Lung (tissue), 12 donors: Measurements from ENCODE around the gene FIGLA. TPM values are rescaled to one million over a fixed set of nuclear protein-coding genes. Genes with fewer than 3 reads are reported as not detected.

ENCODE experiments used
- ATAC-seq: fragments of 200-7000 bp; cut with Tn5 transposase; one replicate; pipeline ENCODE4 v1.9.1; 2020; ENCODE audit warnings: moderate number of reproducible peaks; ENCODE audit not compliant: insufficient read depth, low FRiP score
- DNase-seq, 3 donors: peaks; one replicate each; pipeline ENCODE4 v3.0.0-alpha.2; 2013 to 2017
- H3K27ac ChIP-seq, 2 donors: one replicate each; pipeline ENCODE4 v1.5.1; 2013; ENCODE audit warnings: mild to moderate bottlenecking in 2 of 2, moderate library complexity in 2 of 2, control low read depth in 1 of 2, inconsistent platforms in 1 of 2, low read depth in 1 of 2, low read length in 1 of 2
- H3K27me3 ChIP-seq, 3 donors: one replicate each; pipeline ENCODE4 v1.5.1; 2013; ENCODE audit warnings: low read length in 2 of 3; ENCODE audit not compliant: control insufficient read depth in 3 of 3, insufficient read depth in 3 of 3
- H3K36me3 ChIP-seq, 4 donors: one replicate each; pipeline ENCODE4 v1.5.1; 2013; ENCODE audit warnings: low read length in 4 of 4, mild to moderate bottlenecking in 1 of 4, moderate library complexity in 1 of 4; ENCODE audit not compliant: control insufficient read depth in 4 of 4, insufficient read depth in 4 of 4
- H3K4me1 ChIP-seq, 5 donors: one replicate each; pipeline ENCODE4 v1.5.1; 2013; ENCODE audit warnings: low read length in 5 of 5, mild to moderate bottlenecking in 2 of 5, moderate library complexity in 1 of 5; ENCODE audit not compliant: control insufficient read depth in 5 of 5, insufficient read depth in 5 of 5
- H3K4me3 ChIP-seq: one replicate; pipeline ENCODE4 v1.5.1; 2013; ENCODE audit warnings: mild to moderate bottlenecking, control low read depth, moderate library complexity
- H3K9ac ChIP-seq, 2 donors: one replicate each; pipeline ENCODE4 v1.5.1; 2013; ENCODE audit warnings: low read length in 2 of 2, control low read depth in 1 of 2; ENCODE audit not compliant: insufficient read depth in 1 of 2
- H3K9me3 ChIP-seq, 4 donors: one replicate each; pipeline ENCODE4 v1.5.1; 2013; ENCODE audit warnings: low read length in 3 of 4, mild to moderate bottlenecking in 1 of 4, moderate library complexity in 1 of 4; ENCODE audit not compliant: control insufficient read depth in 4 of 4, insufficient read depth in 3 of 4
- WGBS, 2 donors: extraction: QIAGEN DNeasy Blood & Tissue Kit; methylation state at CpG; one replicate each; pipeline ENCODE4 v1.1.7; 2013; 5-methylcytosine and 5-hydroxymethylcytosine counted together
- polyA plus RNA-seq, 2 donors: library from polyadenylated mRNA; stranded (reverse); fragments of 200-250 nt; gene quantifications; one replicate each; pipeline ENCODE4 v1.2.1, GENCODE V29; 2013
- total RNA-seq, 2 donors: library from RNA; depleted of rRNA in 1 of 2; stranded (reverse); fragments of >200 nt in 1 of 2; gene quantifications; one replicate each; pipeline ENCODE4 v1.2.1, GENCODE V29; 2014 to 2021
- TF ChIP-seq, protein P1 (sequence below): IDR thresholded peaks from 2 replicates; pipeline ENCODE4 v1.5.1; 2012; ENCODE audit warnings: mild to moderate bottlenecking; ENCODE audit errors: control extremely low read depth, extremely low read depth
- donor health status: control.
- donor health status: control.
- donor health status: Bipolar disorder and iron deficiency.
- donor health status: healthy.
- donor health status: DM: yes; HTN: yes; CAD: no.

FIGLA gene
- total and polyA plus RNA-seq, 4 donors: 0.31 to 0.53 TPM; not detected in 2

DNA sequence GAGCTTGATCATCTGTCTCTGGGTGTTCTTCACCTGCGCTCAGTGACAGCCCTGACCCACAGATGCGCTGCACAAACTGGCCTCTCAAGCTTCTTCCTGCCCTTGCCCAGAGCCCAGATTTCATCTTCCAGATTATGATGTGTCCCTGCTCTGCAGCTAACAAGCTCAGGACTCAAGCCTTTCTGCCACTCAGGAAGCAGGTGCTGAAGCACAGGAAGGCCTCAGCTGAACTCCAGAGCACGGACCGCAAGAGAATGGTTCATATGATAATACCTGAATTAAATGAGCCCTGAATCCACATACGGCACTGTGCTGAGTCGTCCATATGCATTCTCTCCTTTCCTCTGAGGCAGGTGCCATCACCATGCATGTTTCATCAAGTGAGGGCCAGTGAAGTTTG, 41.4 kb upstream of the FIGLA start:
- 31 to 59% methylated on average over 6 of the region's 6 CpGs for WGBS, 2 donors

DNA sequence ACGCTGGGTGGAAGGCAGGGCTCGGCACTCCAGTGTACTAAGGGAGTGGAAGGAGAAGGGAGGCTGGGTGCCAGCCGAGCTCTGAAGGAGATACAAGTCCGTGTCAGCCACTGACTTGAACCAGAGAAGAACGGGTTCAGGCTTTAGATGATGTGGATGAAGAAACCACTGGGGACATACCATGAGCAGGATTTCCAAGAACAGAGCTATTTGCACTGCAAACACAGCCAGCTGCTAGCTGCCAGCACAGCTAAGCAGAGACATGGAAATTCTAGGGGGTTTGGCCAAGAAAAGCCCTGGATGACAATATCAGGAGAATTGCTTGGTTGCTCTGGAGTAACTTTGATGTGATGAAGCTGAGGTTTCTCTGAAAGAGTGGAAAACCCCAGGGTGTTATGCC, 39.9 kb upstream of the FIGLA start:
- Histone ChIP-seq H3K9me3 (no peaks in the 10 kb centered on the region), H3K27me3 (peaks cover 0 to 7% (median 0%) of the 10 kb centered on the region in 3 donors), H3K4me1 (peaks cover 0 to 5% (median 0%) of the 10 kb centered on the region in 5 donors), H3K36me3 (no peaks in the 10 kb centered on the region), H3K4me3 (no peak overlapping the region), H3K9ac (no peak overlapping the region), H3K27ac (no peak overlapping the region)
- TF ChIP-seq, protein P1, sequence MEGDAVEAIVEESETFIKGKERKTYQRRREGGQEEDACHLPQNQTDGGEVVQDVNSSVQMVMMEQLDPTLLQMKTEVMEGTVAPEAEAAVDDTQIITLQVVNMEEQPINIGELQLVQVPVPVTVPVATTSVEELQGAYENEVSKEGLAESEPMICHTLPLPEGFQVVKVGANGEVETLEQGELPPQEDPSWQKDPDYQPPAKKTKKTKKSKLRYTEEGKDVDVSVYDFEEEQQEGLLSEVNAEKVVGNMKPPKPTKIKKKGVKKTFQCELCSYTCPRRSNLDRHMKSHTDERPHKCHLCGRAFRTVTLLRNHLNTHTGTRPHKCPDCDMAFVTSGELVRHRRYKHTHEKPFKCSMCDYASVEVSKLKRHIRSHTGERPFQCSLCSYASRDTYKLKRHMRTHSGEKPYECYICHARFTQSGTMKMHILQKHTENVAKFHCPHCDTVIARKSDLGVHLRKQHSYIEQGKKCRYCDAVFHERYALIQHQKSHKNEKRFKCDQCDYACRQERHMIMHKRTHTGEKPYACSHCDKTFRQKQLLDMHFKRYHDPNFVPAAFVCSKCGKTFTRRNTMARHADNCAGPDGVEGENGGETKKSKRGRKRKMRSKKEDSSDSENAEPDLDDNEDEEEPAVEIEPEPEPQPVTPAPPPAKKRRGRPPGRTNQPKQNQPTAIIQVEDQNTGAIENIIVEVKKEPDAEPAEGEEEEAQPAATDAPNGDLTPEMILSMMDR: no peak
- 66 to 91% methylated on average over 5 of the region's 5 CpGs for WGBS, 2 donors
- peak in 1 of 3 donors; percentile 24 for DNase-seq
- no peak for ATAC-seq

More for the DNA sequence above, 41.4 kb upstream of the FIGLA start:
- TF ChIP-seq, protein P1: no peak
- H3K4me3 ChIP-seq: no peak overlapping the region
- ATAC-seq: no peak
- H3K36me3 ChIP-seq: no peaks in the 10 kb centered on the region
- DNase-seq: no peak
- H3K9me3 ChIP-seq: no peaks in the 10 kb centered on the region
- H3K27ac ChIP-seq: no peak overlapping the region
- peaks cover 0 to 11% (median 0%) of the 10 kb centered on the region in 3 donors for H3K27me3 ChIP-seq
- H3K9ac ChIP-seq: no peak overlapping the region
- H3K4me1 ChIP-seq: peaks cover 0 to 4% (median 0%) of the 10 kb centered on the region in 5 donors

DNA sequence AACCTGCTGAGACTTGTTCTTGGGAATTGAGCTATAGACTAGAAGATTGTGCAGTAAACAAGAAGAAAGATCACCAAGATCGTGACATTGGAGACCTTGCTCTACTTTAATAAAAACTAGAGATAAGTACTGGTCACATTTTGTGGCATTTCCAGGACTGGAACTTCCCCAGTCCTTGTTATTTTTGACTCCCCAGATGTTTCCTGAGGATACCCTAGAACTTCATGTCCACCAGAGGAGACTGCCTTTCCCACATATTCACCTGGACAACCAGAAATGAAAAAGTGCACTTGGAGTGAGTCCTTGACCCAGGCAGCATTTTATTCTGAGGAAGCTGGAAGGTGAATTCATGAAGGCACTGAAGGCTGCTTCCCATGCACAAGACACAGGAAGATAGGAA, 39.5 kb upstream of the FIGLA start:
- Histone ChIP-seq H3K4me1 (peaks cover 0 to 5% (median 0%) of the 10 kb centered on the region in 5 donors), H3K27me3 (peaks cover 0 to 7% (median 0%) of the 10 kb centered on the region in 3 donors), H3K27ac (no peak overlapping the region), H3K9me3 (no peaks in the 10 kb centered on the region), H3K36me3 (no peaks in the 10 kb centered on the region), H3K4me3 (no peak overlapping the region), H3K9ac (no peak overlapping the region)
- TF ChIP-seq, protein P1: no peak
- WGBS, 2 donors: 58 to 71% methylated on average over 1 of the region's 1 CpG
- no peak for ATAC-seq
- no peak for DNase-seq
